ENCODE data around the gene VMP1. TPM values are rescaled to one million over a fixed set of nuclear protein-coding genes. Genes with fewer than 3 reads are reported as not detected.

VMP1 gene
- total and polyA plus RNA-seq, 12 donors, result 52.4 to 335 (median 130) TPM

GRCh38 chr17:59699218-59699617 lies 8.2 kb upstream of the VMP1 start:
- no peak for TF ChIP-seq POLR2A (IDR thresholded peaks at IDR 0.05)
- no peak for TF ChIP-seq CTCF (IDR thresholded peaks at IDR 0.05)

GRCh38 chr17:59699786-59700185 lies 7.7 kb upstream of the VMP1 start:
- Histone ChIP-seq H3K27me3 (no peaks in the 10 kb centered on the region), H3K27ac (no peak overlapping the region), H3K36me3 (replicated peaks in 1 of 2) (peaks cover 0 to 34% of the 10 kb centered on the region in 2 donors), H3K4me1 (replicated peaks in 1 of 2) (no peaks in the 10 kb centered on the region), H3K9me3 (replicated peaks in 1 of 3) (no peaks in the 10 kb centered on the region), H3K4me3 (no peak overlapping the region)
- TF ChIP-seq CTCF (IDR thresholded peaks at IDR 0.05), result no peak
- no peak for TF ChIP-seq POLR2A (IDR thresholded peaks at IDR 0.05)
- 92 to 99% (median 94%) methylated on average over 6 of the region's 6 CpGs for WGBS, 4 donors
- intact Hi-C loops (cut with DNase I), result no loop called here
- no peak for DNase-seq

More at GRCh38 chr17:59699218-59699617, 8.2 kb upstream of the VMP1 start:
- Histone ChIP-seq H3K36me3 (replicated peaks in 1 of 2) (peaks cover 0 to 39% of the 10 kb centered on the region in 2 donors), H3K4me3 (no peak overlapping the region), H3K27me3 (no peaks in the 10 kb centered on the region), H3K9me3 (replicated peaks in 1 of 3) (no peaks in the 10 kb centered on the region), H3K27ac (no peak overlapping the region), H3K4me1 (replicated peaks in 1 of 2) (no peaks in the 10 kb centered on the region)
- intact Hi-C loops (cut with DNase I), result no loop called here
- no peak for DNase-seq
- WGBS, 4 donors, result 95 to 97% (median 97%) methylated on average over 7 of the region's 7 CpGs

- Histone ChIP-seq H3K4me3 (no peak overlapping the region), H3K9me3 (replicated peaks in 1 of 3) (no peaks in the 10 kb centered on the region), H3K4me1 (replicated peaks in 1 of 2) (peaks cover 5 to 20% of the 10 kb centered on the region in 2 donors), H3K36me3 (replicated peaks in 1 of 2) (peaks cover 0 to 20% of the 10 kb centered on the region in 2 donors), H3K27me3 (no peaks in the 10 kb centered on the region), H3K27ac (no peak overlapping the region)
- DNase-seq, result no peak
- intact Hi-C loops (cut with DNase I), result no loop called here
- TF ChIP-seq CTCF (IDR thresholded peaks at IDR 0.05) (no peak), POLR2A (IDR thresholded peaks at IDR 0.05) (no peak)
- WGBS, 4 donors, result 96 to 97% (median 97%) methylated on average over 7 of the region's 7 CpGs
Measured at GRCh38 chr17:59702304-59702703, 5.2 kb upstream of the VMP1 start.

GRCh38 chr17:59707971-59708430 lies 547 bp downstream of the VMP1 start:
- Histone ChIP-seq H3K27ac (peak overlapping the region; percentile 89 to 100 (median 92)), H3K36me3 (replicated peaks in 1 of 2) (no peaks in the 10 kb centered on the region), H3K9me3 (replicated peaks in 1 of 3) (no peaks in the 10 kb centered on the region), H3K27me3 (no peaks in the 10 kb centered on the region), H3K4me1 (replicated peaks in 1 of 2) (peaks cover 16 to 59% of the 10 kb centered on the region in 2 donors), H3K4me3 (peak overlapping the region; percentile 20 to 79 (median 60))
- TF ChIP-seq POLR2A (IDR thresholded peaks at IDR 0.05), result no peak
- no peak for TF ChIP-seq CTCF (IDR thresholded peaks at IDR 0.05)
- no peak for DNase-seq
- intact Hi-C loops (cut with DNase I), result no loop called here
- 0 to 2% (median 1%) methylated on average over 15 of the region's 15 CpGs for WGBS, 4 donors
